H1 (cell line): ENCODE data around the gene XPNPEP3. TPM values are rescaled to one million over a fixed set of nuclear protein-coding genes. Genes with fewer than 3 reads are reported as not detected.

Source experiments
- CTCF ChIA-PET: fragments of 300-600 bp; sonication (Branson Sonifier 250); formaldehyde crosslinking; loops from one replicate; lab custom pipeline; 2021; ENCODE audit not compliant: partially characterized antibody; lab: Charles Lee
- POLR2A ChIA-PET: fragments of 300-600 bp; sonication (Branson Sonifier 250); formaldehyde crosslinking; loops from one replicate; lab custom pipeline; 2021; ENCODE audit warnings: inconsistent platforms; ENCODE audit not compliant: partially characterized antibody; lab: Charles Lee
- DNase-seq, 2 experiments: peaks; one replicate each; pipeline versions ENCODE4 v3.0.0 to v3.0.0-alpha.2; 2010 to 2022; ENCODE audit warnings: low spot score in 2 of 2, low read depth in 1 of 2, mixed read lengths in 1 of 2
- FAIRE-seq: peaks from 2 replicates; lab custom pipeline; 2011; peaks lifted over from hg19 to GRCh38; lab: Jason Lieb, UNC
- H2AFZ ChIP-seq: 2 replicates; pipeline ENCODE4 v1.8.1; 2012; ENCODE audit warnings: low read length, inconsistent platforms
- H2AK5ac ChIP-seq: 2 replicates; pipeline ENCODE4 v1.6.1; 2013; ENCODE audit warnings: low read depth, low read length
- H2BK120ac ChIP-seq: replicated peaks from 2 replicates; pipeline ENCODE3; 2013; ENCODE audit warnings: low read depth, low read length, inconsistent platforms
- H2BK12ac ChIP-seq: 2 replicates; pipeline ENCODE4 v1.6.1; 2013; ENCODE audit warnings: low read depth, low read length
- H2BK15ac ChIP-seq: 2 replicates; pipeline ENCODE4 v1.6.1; 2013; ENCODE audit warnings: low read length
- H2BK20ac ChIP-seq: 2 replicates; pipeline ENCODE4 v1.6.1; 2013; ENCODE audit warnings: low read length
- H2BK5ac ChIP-seq: 2 replicates; pipeline ENCODE4 v1.6.1; 2013; ENCODE audit warnings: low read depth, low read length
- H3K14ac ChIP-seq: 2 replicates; pipeline ENCODE4 v1.6.1; 2013; ENCODE audit warnings: inconsistent platforms; ENCODE audit not compliant: insufficient read length
- H3K18ac ChIP-seq: 2 replicates; pipeline ENCODE4 v1.6.1; 2013; ENCODE audit warnings: low read length; ENCODE audit errors: extremely low read depth
- H3K23ac ChIP-seq: 2 replicates; pipeline ENCODE4 v1.6.1; 2013; ENCODE audit warnings: inconsistent platforms; ENCODE audit not compliant: insufficient read length
- H3K23me2 ChIP-seq: 2 replicates; pipeline ENCODE4 v1.6.1; 2013; ENCODE audit warnings: low read depth, low read length
- H3K27ac ChIP-seq: 2 replicates; pipeline ENCODE4 v1.6.1; 2011; ENCODE audit warnings: low read depth, low read length, inconsistent platforms
- H3K27me3 ChIP-seq, 4 experiments: replicated peaks in 1 of 4; 1 replicate in 1 of 4; 2 replicates in 3 of 4; pipeline versions ENCODE4 v1.6.1 to v1.8.1; 2011 to 2013; ENCODE audit warnings: low read length in 3 of 4, mild to moderate bottlenecking in 3 of 4, inconsistent platforms in 2 of 4, mixed read lengths in 2 of 4, moderate library complexity in 1 of 4; ENCODE audit not compliant: control insufficient read depth in 3 of 4, insufficient read depth in 3 of 4; ENCODE audit errors: extremely low read depth in 1 of 4
- H3K36me3 ChIP-seq, 4 experiments: 2 replicates each; pipeline versions ENCODE4 v1.6.1 to v1.8.1; 2011 to 2013; ENCODE audit warnings: mild to moderate bottlenecking in 4 of 4, low read length in 3 of 4, moderate library complexity in 2 of 4, control low read depth in 1 of 4, inconsistent platforms in 1 of 4; ENCODE audit not compliant: insufficient read depth in 4 of 4, control insufficient read depth in 2 of 4
- H3K4ac ChIP-seq: replicated peaks from 2 replicates; pipeline ENCODE3; 2013; ENCODE audit warnings: low read length, low read depth, mixed read lengths, inconsistent platforms; ENCODE audit not compliant: insufficient read length
- H3K4me1 ChIP-seq, 4 experiments: replicated peaks in 1 of 4; 1 replicate in 1 of 4; 2 replicates in 3 of 4; pipeline versions ENCODE4 v1.6.1 to v1.8.1; 2011 to 2013; ENCODE audit warnings: low read length in 3 of 4, inconsistent platforms in 2 of 4, mixed read lengths in 1 of 4; ENCODE audit not compliant: insufficient read depth in 4 of 4, control insufficient read depth in 3 of 4
- H3K4me2 ChIP-seq, 2 experiments: 2 replicates each; pipeline versions ENCODE4 v1.6.1 to v1.8.1; 2011 to 2013; ENCODE audit warnings: low read depth in 2 of 2, low read length in 2 of 2, control low read depth in 1 of 2, inconsistent platforms in 1 of 2, mild to moderate bottlenecking in 1 of 2; ENCODE audit not compliant: insufficient read depth in 1 of 2
- H3K4me3 ChIP-seq, 4 experiments: fragments of 200-600, 300-600 bp in 1 of 4; sonication (generic), shearing (Covaris generic), sonication (Bioruptor Twin) in 1 of 4; 2 replicates each; pipeline versions ENCODE4 v1.5.1 to v1.8.1; 2011 to 2016; ENCODE audit warnings: low read length in 4 of 4, low read depth in 3 of 4, control low read depth in 2 of 4, inconsistent platforms in 2 of 4, mild to moderate bottlenecking in 2 of 4, mixed read lengths in 1 of 4, moderate library complexity in 1 of 4; ENCODE audit not compliant: insufficient read depth in 2 of 4; ENCODE audit errors: extremely low read depth in 1 of 4
- H3K56ac ChIP-seq: replicated peaks from 2 replicates; pipeline ENCODE3; 2013; ENCODE audit warnings: low read depth, mild to moderate bottlenecking, mixed read lengths, low read length, inconsistent platforms; ENCODE audit not compliant: insufficient read length
- H3K79me1 ChIP-seq: 2 replicates; pipeline ENCODE4 v1.6.1; 2013; ENCODE audit warnings: low read depth, low read length, control low read depth
- H3K79me2 ChIP-seq, 2 experiments: 2 replicates each; pipeline versions ENCODE4 v1.6.1 to v1.8.1; 2012 to 2013; ENCODE audit warnings: low read length in 2 of 2, mild to moderate bottlenecking in 2 of 2, inconsistent platforms in 1 of 2; ENCODE audit not compliant: insufficient read depth in 2 of 2, control insufficient read depth in 1 of 2
- H3K9ac ChIP-seq, 4 experiments: replicated peaks in 1 of 4; 1 replicate in 1 of 4; 2 replicates in 3 of 4; pipeline versions ENCODE4 v1.6.1 to v1.8.1; 2011 to 2013; ENCODE audit warnings: low read depth in 3 of 4, low read length in 3 of 4, control low read depth in 2 of 4, mild to moderate bottlenecking in 2 of 4, moderate library complexity in 2 of 4, inconsistent platforms in 1 of 4; ENCODE audit errors: extremely low read depth in 1 of 4
- H3K9me3 ChIP-seq, 2 experiments: 2 replicates each; pipeline versions ENCODE4 v1.6.1 to v1.8.1; 2012 to 2013; ENCODE audit warnings: mild to moderate bottlenecking in 2 of 2, moderate library complexity in 2 of 2, control low read depth in 1 of 2, inconsistent platforms in 1 of 2, low read depth in 1 of 2, low read length in 1 of 2, mixed read lengths in 1 of 2; ENCODE audit not compliant: insufficient read depth in 2 of 2
- H4K20me1 ChIP-seq, 2 experiments: replicated peaks in 1 of 2; 2 replicates each; pipeline versions ENCODE3 to v1.8.1; 2011 to 2013; ENCODE audit warnings: inconsistent platforms in 2 of 2, low read length in 2 of 2, mild to moderate bottlenecking in 1 of 2; ENCODE audit not compliant: insufficient read depth in 2 of 2, control insufficient read depth in 1 of 2
- H4K5ac ChIP-seq: 2 replicates; pipeline ENCODE4 v1.6.1; 2013; ENCODE audit warnings: low read length, low read depth, mixed read lengths, inconsistent platforms; ENCODE audit not compliant: insufficient read length
- H4K8ac ChIP-seq: 2 replicates; pipeline ENCODE4 v1.8.0; 2013; ENCODE audit warnings: mild to moderate bottlenecking, moderate library complexity, low read length, inconsistent platforms; ENCODE audit not compliant: insufficient read depth; ENCODE audit errors: extremely low read depth
- H4K91ac ChIP-seq: replicated peaks from 2 replicates; pipeline ENCODE3; 2013; ENCODE audit warnings: low read length, mixed read lengths, inconsistent platforms; ENCODE audit not compliant: insufficient read length
- BCL11A ChIP-seq, 2 experiments: IDR thresholded peaks; one replicate each; pipeline ENCODE4 v1.6.1; 2011; ENCODE audit warnings: low read depth in 2 of 2, low read length in 2 of 2, mild to moderate bottlenecking in 2 of 2
- CHD1 ChIP-seq: IDR thresholded peaks from 2 replicates; pipeline ENCODE4 v1.6.1; 2012; ENCODE audit warnings: low read depth, low read length, improper control_type of control experiment
- EZH2 ChIP-seq: fragments of 200-600 bp; sonication (generic); IDR thresholded peaks from 2 replicates; pipeline ENCODE4 v1.7.1; 2012; ENCODE audit warnings: low read depth, mild to moderate bottlenecking, moderate library complexity, low read length, inconsistent platforms; ENCODE audit not compliant: severe bottlenecking
- FOSL1 ChIP-seq: IDR thresholded peaks from 2 replicates; pipeline ENCODE4 v1.6.1; 2011; ENCODE audit warnings: mild to moderate bottlenecking, low read depth, low read length, moderate library complexity; ENCODE audit not compliant: insufficient read depth
- POLR2A ChIP-seq, 2 experiments: IDR thresholded peaks; 1 replicate in 1 of 2; 2 replicates in 1 of 2; pipeline ENCODE4 v1.6.1; 2011; ENCODE audit warnings: low read depth in 2 of 2, low read length in 2 of 2, mild to moderate bottlenecking in 2 of 2; ENCODE audit errors: control extremely low read depth in 1 of 2
- RFX5 ChIP-seq: IDR thresholded peaks from 2 replicates; pipeline ENCODE4 v1.6.1; 2011; ENCODE audit warnings: low read depth, low read length, improper control_type of control experiment, borderline replicate concordance
- RNF2 ChIP-seq: fragments of 200-900, 300-1000 bp; sonication (generic); IDR thresholded peaks from 2 replicates; pipeline ENCODE4 v1.7.1; 2016; ENCODE audit warnings: borderline replicate concordance, low read depth, mild to moderate bottlenecking, antibody characterized with exemption, low read length; ENCODE audit not compliant: poor library complexity, severe bottlenecking; ENCODE audit errors: missing control alignments
- TAF7 ChIP-seq: optimal IDR thresholded peaks from 2 replicates; pipeline ENCODE3; 2011; ENCODE audit warnings: low read depth, mild to moderate bottlenecking, inconsistent platforms, low read length, moderate library complexity, borderline replicate concordance
- TEAD4 ChIP-seq: IDR thresholded peaks from 2 replicates; pipeline ENCODE4 v1.6.1; 2012; ENCODE audit warnings: low read depth, low read length, inconsistent platforms, mixed read lengths
- WGBS, 2 experiments: shearing (Covaris generic) in 1 of 2; methylation state at CpG; one replicate each; pipeline versions ENCODE4 v1.1.6 to v1.1.7; 2013 to 2015; ENCODE audit warnings: low lambda C conversion rate in 2 of 2, mixed read lengths in 2 of 2, inconsistent platforms in 1 of 2, low coverage in 1 of 2, missing lambda C conversion rate in 1 of 2; ENCODE audit not compliant: insufficient replicate concordance in 2 of 2, insufficient coverage in 1 of 2, insufficient read length in 1 of 2; ENCODE audit errors: extremely low coverage in 1 of 2, missing lambda C conversion rate in 1 of 2; 5-methylcytosine and 5-hydroxymethylcytosine counted together
- polyA plus RNA-seq, 7 experiments: library from polyadenylated mRNA; depleted of rRNA in 3 of 7; stranded (reverse) in 5 of 7; unstranded in 2 of 7; fragments of >200 nt in 5 of 7; fragments of 200-250 nt in 2 of 7; gene quantifications; 1 replicate in 5 of 7; 2 replicates in 1 of 7; 4 replicates in 1 of 7; pipeline versions ENCODE4 v1.2.1 to v1.2.3, GENCODE V29; 2011 to 2013; ENCODE audit warnings: missing spikeins in 2 of 7, mixed read lengths in 2 of 7
- total RNA-seq: library from RNA; stranded (reverse); fragmentation: NEBNext Ultra II Directional; extraction: Animal tissue kit (Norgen Biotek cat#: 25700); gene quantifications from 2 replicates; pipeline ENCODE4 v1.2.1, GENCODE V29; 2021
- TF ChIP-seq, protein P1 (sequence below): IDR thresholded peaks from 2 replicates; pipeline ENCODE4 v1.6.1; 2012; ENCODE audit warnings: low read length, inconsistent platforms
- TF ChIP-seq, protein P2 (sequence below): IDR thresholded peaks from 2 replicates; pipeline ENCODE4 v1.6.1; 2011; ENCODE audit warnings: low read depth, mild to moderate bottlenecking, low read length; ENCODE audit not compliant: insufficient read depth

Gene XPNPEP3
- total and polyA plus RNA-seq, 2 of the 8 experiments (the other 6 are each of a cell fraction or from before 2014, with no cell fraction given) = 25.8 to 29.2 TPM

DNA sequence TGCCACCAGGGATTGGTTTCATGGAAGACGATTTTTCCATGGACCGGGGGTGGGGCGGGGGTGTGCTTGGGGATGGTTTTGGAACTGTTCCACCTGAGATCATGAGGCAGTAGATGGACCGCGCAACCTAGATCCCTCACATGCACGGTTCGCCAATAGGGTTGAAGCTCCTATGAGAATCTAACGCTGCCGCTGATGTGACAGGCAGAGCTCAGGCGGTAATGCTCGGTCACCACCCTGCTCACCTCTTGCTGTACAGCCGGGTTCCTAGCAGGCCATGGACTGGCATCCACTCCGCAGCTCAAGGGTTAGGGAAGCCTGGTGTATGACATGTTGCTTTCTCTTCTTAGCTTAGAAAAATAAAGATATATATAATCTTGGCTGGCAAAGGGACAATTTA lies 116.2 kb downstream of the XPNPEP3 start:
- Histone ChIP-seq H4K8ac (no peak overlapping the region), H3K9ac (no peak overlapping the region), H3K23ac (no peak overlapping the region), H4K20me1 (no peaks in the 10 kb centered on the region), H3K4me1 (no peaks in the 10 kb centered on the region), H3K23me2 (no peaks in the 10 kb centered on the region), H3K79me1 (0 out of 2 replicates have a peak, but pooled peaks cover 2% of the 10 kb centered on the region), H3K18ac (no peak overlapping the region), H3K36me3 (peaks cover 0 to 34% (median 11%) of the 10 kb centered on the region in 4 experiments; a peak in 6 of 8 replicates), H3K4me2 (no peak overlapping the region), H2AK5ac (no peak overlapping the region), H3K27me3 (no peaks in the 10 kb centered on the region), H3K4me3 (no peak overlapping the region), H2BK12ac (no peak overlapping the region), H3K4ac (no peak overlapping the region), H2BK5ac (no peak overlapping the region), H3K14ac (no peak overlapping the region), H2BK120ac (no peak overlapping the region), H4K91ac (no peak overlapping the region), H4K5ac (no peak overlapping the region), H3K79me2 (no peaks in the 10 kb centered on the region), H3K9me3 (no peaks in the 10 kb centered on the region), H3K27ac (no peak overlapping the region), H2AFZ (no peak overlapping the region)
- 95% methylated on average over 13 of the region's 13 CpGs; no CpG with 5 or more reads in 1 of the 2 experiments for WGBS, 2 experiments
- no peak for FAIRE-seq
- ChIA-PET CTCF (interaction anchor here (0.9 kb wide), 1 partner anchor 50 kb away, joined by 7 read pairs; no protein-coding TSS in a partner anchor), POLR2A (interaction anchor here (1.3 to 3.0 kb wide), 9 partner anchors 9 to 264 kb away, joined by 3 to 12 read pairs (median 7); partner anchors contain the start of gene RBX1)
- no peak for DNase-seq
- TF ChIP-seq POLR2A (IDR thresholded peaks at IDR 0.05; ENCODE audit: control extremely low read depth in 1 of 2, low read depth in 2 of 2, low read length in 2 of 2) (no peak), TEAD4 (no peak), RFX5 (no peak), TAF7 (no peak), BCL11A (IDR thresholded peaks at IDR 0.05; ENCODE audit: low read depth in 2 of 2, low read length in 2 of 2) (no peak), EZH2 (no peak), FOSL1 (no peak), RNF2 (no peak), CHD1 (no peak)
- TF ChIP-seq, protein P1, sequence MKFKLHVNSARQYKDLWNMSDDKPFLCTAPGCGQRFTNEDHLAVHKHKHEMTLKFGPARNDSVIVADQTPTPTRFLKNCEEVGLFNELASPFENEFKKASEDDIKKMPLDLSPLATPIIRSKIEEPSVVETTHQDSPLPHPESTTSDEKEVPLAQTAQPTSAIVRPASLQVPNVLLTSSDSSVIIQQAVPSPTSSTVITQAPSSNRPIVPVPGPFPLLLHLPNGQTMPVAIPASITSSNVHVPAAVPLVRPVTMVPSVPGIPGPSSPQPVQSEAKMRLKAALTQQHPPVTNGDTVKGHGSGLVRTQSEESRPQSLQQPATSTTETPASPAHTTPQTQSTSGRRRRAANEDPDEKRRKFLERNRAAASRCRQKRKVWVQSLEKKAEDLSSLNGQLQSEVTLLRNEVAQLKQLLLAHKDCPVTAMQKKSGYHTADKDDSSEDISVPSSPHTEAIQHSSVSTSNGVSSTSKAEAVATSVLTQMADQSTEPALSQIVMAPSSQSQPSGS = no peak
- TF ChIP-seq, protein P2, sequence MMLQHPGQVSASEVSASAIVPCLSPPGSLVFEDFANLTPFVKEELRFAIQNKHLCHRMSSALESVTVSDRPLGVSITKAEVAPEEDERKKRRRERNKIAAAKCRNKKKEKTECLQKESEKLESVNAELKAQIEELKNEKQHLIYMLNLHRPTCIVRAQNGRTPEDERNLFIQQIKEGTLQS = no peak
- TF ChIP-seq, all 59 proteins: peak for 0
- Histone ChIP-seq H2BK15ac (no peak overlapping the region), H2BK20ac (no peak overlapping the region), H3K56ac (no peak overlapping the region)
